Superior temporal gyrus (tissue), 1 donor: ENCODE results near the gene ZBTB16.

Experiments used
- DNase-seq: peaks from one replicate; pipeline ENCODE4 v3.0.0-alpha.2; 2016; ENCODE audit errors: extremely low spot score

The ZBTB16 gene

DNA sequence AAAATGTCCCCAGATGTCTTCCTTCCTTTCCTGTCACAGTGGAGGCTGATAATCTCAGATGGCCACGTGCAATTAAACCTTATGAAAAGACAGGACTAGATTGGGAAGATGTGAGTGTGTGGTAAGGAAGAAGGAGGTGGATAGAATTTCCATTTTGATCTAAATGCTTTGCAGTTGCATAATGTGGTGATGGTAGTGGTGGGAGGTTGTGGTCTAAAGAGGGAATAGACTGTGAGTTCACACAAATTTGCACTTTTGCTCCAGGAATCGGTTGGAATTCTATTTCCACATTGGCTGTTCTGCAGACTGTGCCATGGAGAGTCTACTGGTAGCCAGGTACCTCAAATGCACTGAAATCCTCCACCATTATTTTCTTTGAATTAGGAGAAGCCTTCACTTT, 93.3 kb downstream of the ZBTB16 start:
- DNase-seq: peak; percentile 38

DNA sequence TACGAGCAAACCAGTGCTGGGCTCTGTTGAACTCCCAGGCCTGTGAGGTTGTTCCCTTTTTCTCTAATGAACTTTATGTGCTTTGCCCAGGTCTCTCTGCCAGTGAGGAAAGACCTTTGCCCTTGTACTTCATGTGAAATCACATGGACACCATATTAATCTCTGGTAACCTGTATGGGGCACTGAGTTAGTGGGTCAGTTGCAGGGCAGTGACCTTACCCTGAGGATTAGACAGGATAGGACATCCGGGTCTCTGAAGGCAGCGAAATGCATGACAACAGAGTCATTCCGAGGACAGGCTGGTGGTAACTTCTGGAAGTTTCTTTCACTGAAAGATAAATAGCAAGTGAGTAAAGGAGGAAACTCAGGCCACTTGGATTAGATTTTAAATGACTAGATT, 93.7 kb downstream of the ZBTB16 start:
- DNase-seq: no peak

DNA sequence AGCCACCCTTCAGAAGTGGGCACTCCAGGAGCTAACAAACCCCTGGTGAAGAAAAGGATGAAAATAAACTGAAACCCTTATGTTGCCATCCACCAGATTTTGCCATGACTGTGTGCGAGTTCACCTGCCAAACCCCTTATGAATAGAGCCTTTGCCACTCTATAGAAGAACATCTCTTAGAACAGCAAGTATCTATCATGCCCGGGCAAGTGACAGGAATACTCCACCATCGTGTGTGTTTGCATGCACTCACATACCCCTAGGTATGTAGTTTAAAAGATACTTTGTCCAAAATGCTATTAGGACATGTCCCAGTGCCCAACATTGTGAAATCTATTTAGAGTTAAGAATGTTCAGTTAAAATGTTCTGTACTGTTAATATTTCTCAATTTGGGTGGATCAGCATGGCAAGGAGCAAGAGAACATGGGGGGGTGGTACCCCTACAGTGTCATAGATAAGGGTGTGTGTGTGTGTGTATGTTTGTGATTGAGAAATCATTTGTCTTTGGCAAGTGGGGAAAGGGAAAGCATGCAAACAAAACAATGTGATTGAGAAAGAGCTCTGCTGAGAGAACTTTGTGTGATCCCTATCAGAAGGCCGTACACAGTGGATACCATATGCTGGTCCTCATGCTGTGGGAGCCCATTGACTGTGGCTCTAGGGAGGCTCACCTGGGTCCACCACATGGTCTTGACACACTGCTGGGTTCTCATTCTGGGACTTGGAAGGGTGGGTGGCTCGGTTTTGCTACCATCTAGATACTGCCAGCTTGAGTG, 94.9 kb downstream of the ZBTB16 start:
- peak; percentile 39 for DNase-seq

DNA sequence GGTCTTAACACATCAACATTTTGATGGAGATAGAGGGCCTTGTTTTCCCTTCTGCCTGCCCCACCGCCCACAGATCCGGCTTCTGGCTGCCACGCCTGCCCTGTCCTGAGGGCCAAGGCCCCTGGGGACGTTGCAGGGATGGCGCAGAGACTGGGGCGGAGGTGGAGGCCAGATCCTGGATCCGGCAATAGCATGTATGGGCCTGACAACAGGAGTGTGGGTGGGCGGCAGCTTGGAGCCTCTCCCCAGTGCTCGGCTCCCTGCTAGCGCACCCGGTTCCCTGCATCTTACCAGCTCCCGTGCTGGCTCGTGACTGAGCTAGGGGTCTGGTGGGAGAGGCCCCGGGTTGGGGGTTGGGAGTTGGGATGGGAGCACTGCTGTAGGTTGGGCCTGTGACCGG, 95.6 kb downstream of the ZBTB16 start:
- DNase-seq: no peak

DNA sequence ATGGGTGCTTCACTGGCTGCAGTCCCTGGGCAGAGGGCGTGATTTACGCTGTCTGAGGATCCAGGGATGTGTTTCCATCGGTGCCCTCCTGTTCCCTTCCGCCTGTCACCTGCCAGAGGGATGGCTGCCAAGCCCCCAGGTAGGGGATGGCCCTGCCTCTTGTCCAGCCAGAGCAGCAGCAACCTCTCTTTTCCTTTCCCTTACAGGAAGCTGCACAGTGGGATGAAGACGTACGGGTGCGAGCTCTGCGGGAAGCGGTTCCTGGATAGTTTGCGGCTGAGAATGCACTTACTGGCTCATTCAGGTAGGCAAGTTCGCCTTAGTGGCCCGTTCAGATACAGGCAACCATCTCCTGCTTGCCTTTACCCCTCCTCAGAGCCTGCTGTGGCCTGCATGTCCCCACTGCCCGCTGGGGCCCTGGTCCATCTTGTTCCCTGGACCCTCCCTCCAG, 96.6 kb downstream of the ZBTB16 start:
- DNase-seq: no peak

DNA sequence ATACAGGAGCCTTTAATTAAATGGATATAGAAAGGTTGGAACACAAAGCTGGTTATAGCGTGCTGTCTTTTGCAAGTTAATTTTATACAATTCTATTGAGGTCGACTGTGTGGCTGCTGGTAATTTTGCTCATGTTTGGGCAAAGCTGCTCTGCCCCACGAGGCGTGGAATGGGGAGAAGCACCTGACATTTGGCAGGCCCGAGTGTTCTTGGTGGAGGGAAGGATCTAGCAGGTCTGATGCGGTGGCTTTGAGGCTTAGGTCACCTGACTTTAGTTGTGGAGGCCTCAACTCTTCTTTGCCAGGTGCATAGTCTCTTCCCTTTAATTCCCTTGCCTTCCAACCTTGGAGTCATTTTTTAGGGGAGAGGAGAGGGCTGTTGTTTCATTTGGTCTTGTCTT, 97.3 kb downstream of the ZBTB16 start:
- no peak for DNase-seq

DNA sequence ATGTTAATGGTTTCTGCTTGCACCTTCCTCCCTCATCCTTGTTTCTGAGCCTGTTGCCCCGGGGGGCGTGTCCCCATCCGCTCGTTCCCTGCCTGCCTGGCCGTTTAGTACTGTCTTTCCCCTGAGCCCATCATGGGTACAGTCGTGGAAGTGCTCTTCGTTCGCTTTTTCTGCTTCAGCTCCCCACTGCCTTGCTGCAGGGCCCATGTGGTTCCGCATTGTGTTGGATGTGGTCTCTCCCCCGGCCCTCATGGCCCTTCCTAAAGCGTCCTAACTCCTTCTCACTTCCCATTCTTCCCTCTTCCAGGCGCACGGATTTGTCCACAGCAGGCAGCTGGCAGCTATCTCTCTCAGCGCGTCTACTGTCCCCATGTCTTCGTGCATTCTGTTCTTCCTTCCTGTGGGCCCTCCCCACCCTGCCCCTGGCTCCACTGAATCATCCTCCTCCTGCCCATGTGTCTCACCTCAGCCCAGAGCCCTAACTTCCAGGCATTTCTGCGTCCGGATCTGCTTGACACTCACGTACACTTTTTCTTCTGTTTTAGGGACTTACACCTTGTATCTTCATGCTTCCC, 98.1 kb downstream of the ZBTB16 start:
- no peak for DNase-seq

DNA sequence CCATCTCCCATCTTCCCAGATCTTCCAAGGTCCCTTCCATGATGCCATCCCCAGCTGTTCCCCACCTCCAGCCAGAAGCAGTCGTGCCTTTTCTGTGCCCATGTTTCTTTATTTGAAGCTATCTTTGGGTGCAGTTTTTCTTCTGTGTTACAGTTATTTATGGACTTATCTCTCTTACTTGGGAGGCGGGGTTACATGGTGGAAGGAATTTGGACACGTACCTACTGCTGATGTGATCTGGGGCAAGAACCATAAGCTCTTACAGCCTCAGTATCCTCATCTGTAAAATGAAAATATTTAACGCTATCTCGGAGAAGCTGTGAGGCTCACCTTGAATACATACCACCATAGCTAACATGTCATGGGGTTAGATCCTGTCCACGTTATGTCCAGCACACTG, 98.9 kb downstream of the ZBTB16 start:
- no peak for DNase-seq

DNA sequence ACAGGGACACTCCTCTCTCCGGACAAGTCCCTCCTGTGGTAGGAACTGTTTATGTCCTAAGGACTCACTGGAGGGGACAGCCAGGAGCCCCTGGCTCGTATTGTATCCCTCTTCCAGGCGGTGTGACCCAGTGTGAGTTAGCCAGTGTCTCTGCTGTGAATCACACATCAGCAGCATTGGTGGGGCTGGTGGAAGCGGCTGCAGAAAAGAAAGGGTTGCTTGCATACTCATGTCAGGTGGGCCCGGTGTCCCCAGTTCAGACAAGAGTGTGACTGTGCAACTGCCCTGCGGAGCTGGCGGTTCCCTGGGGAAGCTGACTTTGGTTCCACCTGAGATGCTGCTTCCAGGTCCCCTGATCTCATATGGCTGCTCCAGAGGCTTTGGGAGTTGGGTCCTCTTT, 99.4 kb downstream of the ZBTB16 start:
- no peak for DNase-seq

DNA sequence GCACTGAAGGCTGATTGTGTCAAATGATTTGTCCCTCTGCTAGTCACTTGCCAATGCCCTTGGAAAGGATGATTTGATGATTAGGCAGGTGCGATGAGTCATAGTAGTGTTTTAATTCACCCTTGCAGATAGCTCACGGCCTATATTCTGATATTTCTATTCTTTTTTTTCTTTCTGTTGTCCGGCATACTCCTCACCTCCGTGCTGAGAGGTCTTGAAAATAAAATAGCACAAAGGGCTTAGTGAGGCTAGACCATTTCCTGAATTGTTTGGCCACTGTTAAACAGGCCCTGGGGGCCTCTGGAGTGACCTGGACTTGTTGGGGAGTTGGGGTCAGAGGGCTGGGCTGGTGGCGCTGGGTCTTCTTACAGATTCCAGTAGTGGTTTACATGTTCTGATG, 99.8 kb downstream of the ZBTB16 start:
- no peak for DNase-seq

DNA sequence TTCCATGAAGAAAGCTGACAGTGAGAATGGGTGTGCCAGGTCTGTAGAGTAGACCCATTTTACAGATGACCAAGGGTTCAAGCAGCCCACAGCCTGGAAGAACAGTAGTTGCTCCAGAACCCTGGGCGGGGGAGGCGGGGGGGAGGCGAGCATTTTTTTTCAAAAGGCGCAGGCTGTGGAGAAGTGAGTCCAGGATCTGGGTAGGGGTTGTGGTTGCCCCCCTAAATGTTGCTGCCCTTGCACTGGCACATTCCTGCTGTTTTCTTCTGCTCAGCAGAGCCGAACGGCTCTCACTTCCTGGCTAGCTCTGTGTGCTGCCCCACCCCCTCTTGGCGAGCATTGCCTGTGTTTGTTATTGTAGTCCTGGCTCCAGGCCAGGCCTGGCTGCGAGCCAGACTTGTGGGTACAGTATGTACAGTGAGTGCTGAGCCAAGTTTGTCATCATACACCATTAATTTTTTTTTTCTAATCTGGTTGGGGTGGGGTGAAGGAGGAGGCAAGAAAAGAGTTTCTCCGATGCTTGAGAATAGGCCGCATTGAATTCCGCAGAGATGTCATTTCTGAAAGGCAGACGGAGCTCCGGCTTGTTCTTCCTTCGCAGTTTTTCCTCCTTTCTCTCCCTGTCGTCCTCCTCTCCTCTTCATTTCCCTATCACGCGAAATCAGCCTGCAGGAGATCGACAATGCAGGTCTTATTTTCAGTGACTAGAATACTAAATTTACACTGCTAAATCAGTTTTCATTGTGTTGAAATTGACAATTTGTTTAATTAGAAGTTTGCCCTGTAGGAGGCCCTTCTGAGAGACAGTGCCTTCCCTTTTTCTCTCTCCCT, 100.5 kb downstream of the ZBTB16 start:
- peak; percentile 89 for DNase-seq

DNA sequence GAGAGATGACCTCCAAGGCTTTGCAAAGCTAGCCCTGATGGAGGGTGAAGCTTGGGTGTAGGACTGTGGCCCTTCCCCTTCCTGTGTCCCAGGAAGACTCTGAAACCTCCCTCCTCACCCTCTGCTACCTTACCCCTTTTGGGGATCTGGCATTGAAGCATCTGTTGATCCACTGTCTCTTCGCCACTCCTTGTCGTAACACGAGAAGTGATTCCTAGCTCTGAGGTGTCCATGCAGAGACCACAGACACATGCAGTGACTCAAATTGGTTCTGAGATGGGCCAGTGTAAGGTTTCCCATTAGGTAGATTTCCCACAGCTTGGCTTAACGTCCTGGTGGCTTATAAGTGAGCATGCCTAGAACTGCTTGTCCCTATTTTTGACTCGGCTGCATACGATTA, 101.4 kb downstream of the ZBTB16 start:
- DNase-seq: peak; percentile 66

DNA sequence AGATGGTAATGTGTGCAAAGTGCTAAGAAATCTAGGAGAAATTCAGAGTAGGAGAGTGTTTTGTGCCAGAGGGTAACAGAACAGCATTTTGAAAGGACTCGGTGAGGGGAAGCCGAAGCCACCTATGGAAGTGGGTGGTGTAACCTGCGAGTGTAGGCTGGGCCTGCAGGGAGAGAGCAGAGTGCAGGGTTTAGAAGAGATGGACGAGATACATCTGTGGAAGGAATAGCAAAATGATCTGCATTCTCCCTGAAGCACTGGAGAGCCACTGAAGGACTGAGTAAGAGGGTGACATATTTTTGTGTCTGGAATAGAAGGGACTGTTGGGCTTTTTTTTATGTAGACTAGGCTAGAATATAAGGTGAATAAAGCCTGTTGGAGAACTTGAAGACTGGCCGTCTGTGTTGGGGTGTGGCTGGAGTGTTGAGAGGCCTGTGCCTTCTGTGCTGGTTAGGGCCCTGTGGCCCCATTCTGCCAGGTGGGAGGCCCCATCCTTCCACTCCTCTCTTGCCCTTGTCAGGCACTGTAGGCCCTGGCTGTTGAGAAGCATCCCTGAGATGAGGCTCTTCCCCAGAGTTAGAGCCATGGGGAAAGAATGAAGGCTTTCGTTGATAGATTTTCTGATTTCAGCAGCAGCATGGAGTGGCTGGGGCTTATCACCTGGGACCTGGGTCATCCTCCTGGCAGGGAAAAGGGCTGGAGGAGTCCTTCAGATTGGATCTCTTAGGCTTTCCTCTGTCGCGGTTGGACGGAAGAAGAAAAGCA, 102.2 kb downstream of the ZBTB16 start:
- DNase-seq: peak; percentile 59

DNA sequence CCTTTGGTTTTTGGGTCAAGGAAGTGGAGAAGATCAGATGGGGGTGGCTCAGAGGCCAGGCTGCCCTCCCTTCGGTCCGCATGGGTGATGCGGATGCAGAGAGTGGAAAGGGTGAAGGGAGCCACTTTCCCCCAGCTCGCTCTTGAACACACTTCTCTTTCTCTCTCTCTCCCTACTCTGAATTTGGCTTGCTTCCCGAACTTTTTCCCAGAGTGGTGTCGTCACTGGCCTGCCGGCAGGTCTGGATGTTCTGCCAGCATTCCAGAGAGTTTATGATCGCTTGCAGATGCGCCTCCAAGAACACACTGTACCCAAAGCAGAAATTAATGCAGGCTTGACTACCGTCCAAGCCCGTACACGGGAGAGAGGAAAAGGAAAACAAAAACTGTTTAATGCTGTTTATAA, 103.2 kb downstream of the ZBTB16 start:
- DNase-seq: peak; percentile 99

DNA sequence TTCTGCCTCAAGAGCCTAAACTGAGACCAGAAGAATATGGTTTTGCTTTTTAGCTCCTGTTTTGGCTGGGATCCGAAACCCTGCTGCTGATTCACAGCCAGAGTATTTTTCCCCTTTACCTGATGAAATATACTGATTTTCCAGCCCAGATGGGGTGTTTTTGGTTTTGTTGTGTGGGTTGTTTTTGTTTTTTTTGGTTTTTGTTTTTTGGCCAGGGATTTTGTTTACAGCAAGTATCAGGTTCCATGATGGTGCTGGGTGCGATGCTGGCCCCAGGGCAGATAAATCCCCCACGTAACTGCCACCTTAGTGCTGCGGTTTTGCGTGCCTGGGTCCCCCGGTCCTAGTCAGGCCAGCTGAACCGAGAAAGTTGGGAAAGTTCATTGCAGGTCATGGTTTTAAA, 103.7 kb downstream of the ZBTB16 start:
- DNase-seq: peak; percentile 78

DNA sequence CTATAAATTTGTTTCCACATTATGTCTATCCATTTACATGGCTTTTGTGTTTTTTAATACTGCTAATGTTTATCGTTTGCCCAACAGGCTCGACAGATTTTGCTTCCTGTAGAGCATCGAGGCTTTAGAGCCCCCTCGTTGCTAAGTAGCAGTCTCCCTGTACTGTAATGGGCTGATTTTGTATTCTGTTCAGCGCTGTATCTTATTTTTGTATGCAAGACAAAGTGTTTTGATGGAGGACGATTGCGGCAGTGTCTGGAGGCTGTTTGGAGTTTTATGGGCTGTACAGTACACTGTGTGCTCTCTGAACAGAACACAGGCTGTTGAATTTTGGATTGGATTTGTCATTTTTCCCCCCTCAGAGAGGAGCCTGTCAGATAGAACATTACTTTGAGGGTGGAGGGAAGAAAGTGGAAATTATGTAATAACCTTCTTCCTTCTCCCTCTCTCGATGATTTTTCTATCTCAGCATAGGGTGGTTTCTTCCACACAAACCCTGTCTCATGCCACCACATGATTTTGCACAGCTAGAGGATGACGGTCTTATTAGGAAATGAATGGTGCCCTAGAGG, 104.4 kb downstream of the ZBTB16 start:
- peak; percentile 93 for DNase-seq

DNA sequence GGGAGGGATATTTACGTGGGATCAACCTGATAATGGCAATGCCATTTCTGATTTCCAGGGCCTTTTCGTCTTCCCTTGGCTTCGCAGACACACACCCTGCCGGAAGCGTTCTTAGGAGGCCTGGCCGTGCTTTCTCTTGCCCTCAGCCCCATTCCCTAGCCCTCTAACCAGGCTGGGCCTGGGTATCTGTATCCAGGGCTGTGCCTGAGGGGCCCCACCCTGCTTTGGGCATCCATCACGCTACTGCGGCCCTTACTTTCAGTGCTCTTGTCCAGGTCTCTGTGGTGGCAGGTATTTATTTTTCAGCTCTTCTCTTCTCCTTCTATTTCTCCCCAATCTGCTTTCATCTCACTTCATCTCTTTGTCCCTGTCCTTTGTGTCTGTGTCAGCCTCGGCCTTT, 105.0 kb downstream of the ZBTB16 start:
- no peak for DNase-seq

DNA sequence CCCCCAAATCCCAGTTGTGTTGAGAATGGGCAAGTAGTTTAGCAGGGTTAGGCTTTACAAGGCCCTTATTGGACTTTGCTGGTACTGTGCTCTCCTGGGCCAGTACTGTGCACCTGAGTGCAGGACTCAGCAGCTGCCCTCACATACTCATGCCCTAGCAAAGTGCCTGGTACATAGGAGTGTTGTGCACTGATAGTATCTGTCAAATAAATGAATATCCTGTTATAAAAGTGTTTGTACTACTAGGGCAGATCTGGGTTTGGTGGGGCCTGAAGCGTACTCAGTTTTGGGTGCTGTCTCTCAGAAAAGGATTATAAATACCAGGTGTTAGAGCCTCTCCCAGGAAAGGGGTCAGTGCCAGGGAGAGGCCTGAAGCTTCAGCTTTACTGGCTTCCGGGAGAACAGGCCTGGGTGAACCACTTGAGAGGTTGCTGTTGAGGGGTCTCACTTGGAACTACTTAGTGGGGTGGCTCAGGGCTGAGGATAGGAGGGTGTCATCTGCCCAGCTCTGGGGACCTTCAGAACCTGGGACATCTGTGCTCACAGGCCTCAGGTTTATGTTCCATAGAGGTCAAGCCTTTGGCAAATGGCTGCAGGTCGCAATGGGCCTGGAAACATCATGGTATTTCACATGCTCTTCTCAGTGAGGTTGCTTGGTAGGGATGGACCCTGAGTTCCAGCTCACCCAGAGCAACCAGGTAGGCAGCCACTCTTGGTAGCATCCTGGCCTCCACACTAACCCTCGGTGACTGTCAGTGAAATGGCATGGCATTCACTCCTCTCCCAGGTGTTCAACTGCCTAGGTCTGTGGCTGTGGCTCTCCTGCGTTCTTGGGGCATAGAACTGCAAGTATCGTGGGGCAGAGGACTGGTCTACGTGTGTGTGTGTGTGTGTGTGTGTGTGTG, 106.1 kb downstream of the ZBTB16 start:
- peak; percentile 28 for DNase-seq

DNA sequence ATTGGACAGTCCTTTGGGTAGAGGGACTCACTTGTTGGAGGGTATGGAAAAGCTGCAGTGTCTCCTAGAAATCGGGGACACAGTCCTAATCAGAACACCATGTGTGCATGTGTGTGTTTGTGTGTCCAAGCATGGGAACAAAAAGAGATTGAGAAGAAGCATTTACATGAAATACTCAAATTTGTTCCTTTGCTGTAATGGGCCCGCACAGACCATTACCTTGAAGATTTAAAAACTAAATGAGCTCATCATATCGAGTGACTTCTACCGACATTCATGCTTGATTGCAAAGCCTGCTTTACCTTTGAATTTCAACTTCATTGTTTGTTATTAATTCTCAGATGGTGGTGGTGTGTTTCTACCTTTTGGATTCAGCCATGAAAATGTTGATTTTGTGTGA, 106.9 kb downstream of the ZBTB16 start:
- peak; percentile 66 for DNase-seq

DNA sequence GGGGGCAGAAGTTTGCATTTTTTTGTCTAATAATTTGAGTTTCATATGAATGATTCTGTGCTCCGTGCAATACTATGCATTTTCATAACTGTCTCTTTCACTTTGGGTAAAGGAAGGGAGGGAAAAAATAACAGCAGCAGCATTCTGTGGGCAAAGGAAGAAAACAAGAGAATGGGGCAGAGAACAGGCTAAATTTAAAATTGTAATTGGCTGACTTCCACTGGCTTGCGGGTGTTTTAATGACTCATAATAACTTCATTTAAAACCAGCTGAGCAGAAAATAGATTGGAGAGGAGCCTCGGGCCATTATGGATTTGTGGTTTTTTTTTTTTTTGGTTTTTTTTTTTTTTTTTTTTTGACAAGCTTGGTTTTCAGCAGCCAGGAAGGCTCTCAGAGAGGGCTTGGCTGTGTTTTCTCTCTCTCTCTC, 107.4 kb downstream of the ZBTB16 start:
- DNase-seq: peak; percentile 92

DNA sequence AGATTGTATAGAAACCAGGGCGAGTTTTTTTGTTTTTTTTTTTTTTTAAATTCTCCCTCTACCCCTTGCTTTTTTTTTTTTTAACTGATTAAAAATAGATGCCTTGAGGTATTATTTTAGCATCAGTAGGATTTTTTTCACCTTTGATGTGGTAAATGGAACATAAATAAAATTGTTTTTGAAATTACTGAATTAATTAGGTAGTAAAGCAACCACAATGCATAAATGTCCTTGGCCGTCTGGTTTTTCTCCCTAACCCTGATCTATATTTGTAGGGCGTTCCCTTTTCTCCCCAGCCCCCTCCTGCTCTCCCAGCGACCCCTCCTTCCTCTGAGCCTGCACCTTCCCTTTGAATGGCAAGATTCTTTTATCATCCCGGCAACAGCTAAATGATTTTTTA, 107.8 kb downstream of the ZBTB16 start:
- no peak for DNase-seq
